Esophagus squamous epithelium (tissue), 4 donors: ENCODE data around the gene EMSY.

Experiments
- POLR2A ChIP-seq, 4 donors: fragments of 450-650 bp; IDR thresholded peaks; one replicate each; pipeline ENCODE4 v1.6.1; 2017; ENCODE audit warnings: antibody characterized with exemption in 4 of 4, mild to moderate bottlenecking in 4 of 4, moderate library complexity in 3 of 4
- TF ChIP-seq, protein P1 (sequence below), 6 experiments: fragments of 450-650 bp in 4 of 6; fragments of 200-600 bp in 2 of 6; sonication (generic) in 2 of 6; IDR thresholded peaks; one replicate each; pipeline ENCODE4 v1.5.1; 2016 to 2019; ENCODE audit warnings: antibody characterized with exemption in 6 of 6, mild to moderate bottlenecking in 4 of 6, moderate library complexity in 4 of 6

DNA sequence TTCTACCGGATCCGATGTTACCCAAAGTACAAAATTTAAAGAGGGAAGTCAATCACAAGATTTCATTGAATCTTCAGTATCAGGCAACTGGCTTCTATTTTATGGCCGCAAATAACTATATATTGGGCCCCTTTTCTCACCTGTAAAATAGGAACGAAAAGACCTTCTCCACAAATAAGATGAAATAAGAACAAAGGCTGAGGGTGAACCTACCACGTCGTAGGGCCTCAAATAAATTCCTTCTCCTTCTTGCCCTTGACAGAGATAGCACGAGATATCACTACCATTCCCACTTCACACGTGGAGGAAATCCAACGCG lies 794 bp upstream of the EMSY start:
- TF ChIP-seq, protein P1, sequence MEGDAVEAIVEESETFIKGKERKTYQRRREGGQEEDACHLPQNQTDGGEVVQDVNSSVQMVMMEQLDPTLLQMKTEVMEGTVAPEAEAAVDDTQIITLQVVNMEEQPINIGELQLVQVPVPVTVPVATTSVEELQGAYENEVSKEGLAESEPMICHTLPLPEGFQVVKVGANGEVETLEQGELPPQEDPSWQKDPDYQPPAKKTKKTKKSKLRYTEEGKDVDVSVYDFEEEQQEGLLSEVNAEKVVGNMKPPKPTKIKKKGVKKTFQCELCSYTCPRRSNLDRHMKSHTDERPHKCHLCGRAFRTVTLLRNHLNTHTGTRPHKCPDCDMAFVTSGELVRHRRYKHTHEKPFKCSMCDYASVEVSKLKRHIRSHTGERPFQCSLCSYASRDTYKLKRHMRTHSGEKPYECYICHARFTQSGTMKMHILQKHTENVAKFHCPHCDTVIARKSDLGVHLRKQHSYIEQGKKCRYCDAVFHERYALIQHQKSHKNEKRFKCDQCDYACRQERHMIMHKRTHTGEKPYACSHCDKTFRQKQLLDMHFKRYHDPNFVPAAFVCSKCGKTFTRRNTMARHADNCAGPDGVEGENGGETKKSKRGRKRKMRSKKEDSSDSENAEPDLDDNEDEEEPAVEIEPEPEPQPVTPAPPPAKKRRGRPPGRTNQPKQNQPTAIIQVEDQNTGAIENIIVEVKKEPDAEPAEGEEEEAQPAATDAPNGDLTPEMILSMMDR (IDR thresholded peaks at IDR 0.05), result no peak
- no peak for TF ChIP-seq POLR2A (IDR thresholded peaks at IDR 0.05)
